Measurements from ENCODE around the gene ICE2.

GRCh38 chr15:60514261-60514881, 35.4 kb upstream of the ICE2 start:
- TF ChIP-seq CTCF (IDR thresholded peaks at IDR 0.05; ENCODE audit: low read length) (no peak), EZH2 (optimal IDR thresholded peaks at IDR 0.05; ENCODE audit: low read depth, low read length) (no peak)
